Liver (tissue), 3 donors: ENCODE results near the gene SLMAP.

Source experiments
- TF ChIP-seq, protein P1 (sequence below): fragments of 150-350 bp; IDR thresholded peaks from 2 replicates; pipeline ENCODE4 v1.5.1; 2017; ENCODE audit warnings: improper control_type of control experiment, low read depth, low read length; ENCODE audit not compliant: missing input control
- TF ChIP-seq, protein P2 (sequence below): IDR thresholded peaks from 2 replicates; pipeline ENCODE4 v1.6.1; 2016; ENCODE audit warnings: antibody characterized with exemption
- donor health status: healthy.
- donor health status: healthy.

DNA sequence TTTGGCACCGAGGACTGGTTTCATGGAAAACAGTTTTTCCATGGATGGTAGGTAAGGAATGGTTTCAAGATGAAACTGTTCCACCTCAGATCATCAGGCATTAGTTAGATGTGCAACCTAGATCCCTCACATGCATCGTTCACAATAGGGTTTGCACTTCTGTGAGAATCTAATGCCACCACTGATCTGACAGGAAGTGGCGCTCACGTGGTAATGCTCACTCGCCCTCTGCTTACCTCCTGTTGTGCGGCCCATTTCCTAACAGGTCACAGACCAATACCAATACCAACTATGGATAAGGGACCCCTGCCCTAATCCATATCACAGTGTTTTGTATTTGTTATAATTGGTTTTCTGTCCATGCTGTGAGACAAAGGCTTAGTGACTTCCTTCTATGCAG lies 58.9 kb downstream of the SLMAP start:
- TF ChIP-seq, protein P1, sequence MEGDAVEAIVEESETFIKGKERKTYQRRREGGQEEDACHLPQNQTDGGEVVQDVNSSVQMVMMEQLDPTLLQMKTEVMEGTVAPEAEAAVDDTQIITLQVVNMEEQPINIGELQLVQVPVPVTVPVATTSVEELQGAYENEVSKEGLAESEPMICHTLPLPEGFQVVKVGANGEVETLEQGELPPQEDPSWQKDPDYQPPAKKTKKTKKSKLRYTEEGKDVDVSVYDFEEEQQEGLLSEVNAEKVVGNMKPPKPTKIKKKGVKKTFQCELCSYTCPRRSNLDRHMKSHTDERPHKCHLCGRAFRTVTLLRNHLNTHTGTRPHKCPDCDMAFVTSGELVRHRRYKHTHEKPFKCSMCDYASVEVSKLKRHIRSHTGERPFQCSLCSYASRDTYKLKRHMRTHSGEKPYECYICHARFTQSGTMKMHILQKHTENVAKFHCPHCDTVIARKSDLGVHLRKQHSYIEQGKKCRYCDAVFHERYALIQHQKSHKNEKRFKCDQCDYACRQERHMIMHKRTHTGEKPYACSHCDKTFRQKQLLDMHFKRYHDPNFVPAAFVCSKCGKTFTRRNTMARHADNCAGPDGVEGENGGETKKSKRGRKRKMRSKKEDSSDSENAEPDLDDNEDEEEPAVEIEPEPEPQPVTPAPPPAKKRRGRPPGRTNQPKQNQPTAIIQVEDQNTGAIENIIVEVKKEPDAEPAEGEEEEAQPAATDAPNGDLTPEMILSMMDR, result no peak
- TF ChIP-seq, protein P2, sequence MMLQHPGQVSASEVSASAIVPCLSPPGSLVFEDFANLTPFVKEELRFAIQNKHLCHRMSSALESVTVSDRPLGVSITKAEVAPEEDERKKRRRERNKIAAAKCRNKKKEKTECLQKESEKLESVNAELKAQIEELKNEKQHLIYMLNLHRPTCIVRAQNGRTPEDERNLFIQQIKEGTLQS, result no peak
